HepG2 (cell line): ENCODE results near the gene DGCR2. TPM values are rescaled to one million over a fixed set of nuclear protein-coding genes. Genes with fewer than 3 reads are reported as not detected.

Experiments
- ATAC-seq: fragments of 200-7000 bp; cut with Tn5 transposase; 3 replicates; pipeline ENCODE4 v1.9.1; 2020; ENCODE audit warnings: mild to moderate bottlenecking, moderate library complexity
- BruUV-seq: library from RNA; stranded (reverse); fragments of 400-500 nt; replicated peaks from 2 replicates; lab custom pipeline; 2021; lab: Mats Ljungman, UMichigan
- CTCF ChIA-PET: fragments of 300-600 bp; formaldehyde crosslinking; extraction: SDS; loops from one replicate; lab custom pipeline; 2021; ENCODE audit warnings: low total read pairs, inconsistent platforms, low intra/inter-chr PET ratio; lab: Yijun Ruan, JAX
- POLR2A ChIA-PET: fragments of 350-600 bp; sonication (Branson Sonifier 250); formaldehyde crosslinking; loops from one replicate; lab custom pipeline; 2020; ENCODE audit warnings: antibody characterized with exemption, inconsistent platforms; lab: Yijun Ruan, JAX
- DNase-seq: peaks from one replicate; pipeline ENCODE4 v3.0.0-alpha.2; 2015; ENCODE audit warnings: low spot score
- FAIRE-seq: peaks from 3 replicates; lab custom pipeline; 2011; peaks lifted over from hg19 to GRCh38; lab: Jason Lieb, UNC
- H2AFZ ChIP-seq: one replicate; pipeline ENCODE4 v1.6.1; 2011; ENCODE audit warnings: low read length, inconsistent platforms
- H3K27ac ChIP-seq: fragments of 300-600 bp; 3 replicates; pipeline ENCODE4 v1.8.0; 2011; ENCODE audit warnings: mixed run types, mild to moderate bottlenecking, mixed read lengths, low read length, inconsistent platforms; ENCODE audit not compliant: insufficient read depth; ENCODE audit errors: extremely low read length
- H3K27me3 ChIP-seq, 2 experiments: fragments of 200-600 bp in 1 of 2; 2 replicates in 1 of 2; 3 replicates in 1 of 2; pipeline versions ENCODE4 v1.6.0 to v1.8.0; 2011; ENCODE audit warnings: low read length in 2 of 2, mild to moderate bottlenecking in 2 of 2, moderate library complexity in 2 of 2, inconsistent platforms in 1 of 2; ENCODE audit not compliant: insufficient read depth in 2 of 2, control insufficient read depth in 1 of 2
- H3K36me3 ChIP-seq, 2 experiments: fragments of 200-600 bp in 1 of 2; replicated peaks in 1 of 2; 2 replicates in 1 of 2; 3 replicates in 1 of 2; pipeline versions ENCODE4 v1.5.1 to v1.8.0; 2011; ENCODE audit warnings: low read length in 2 of 2, inconsistent platforms in 1 of 2; ENCODE audit not compliant: insufficient read depth in 2 of 2, control insufficient read depth in 1 of 2
- H3K4me1 ChIP-seq: 2 replicates; pipeline ENCODE4 v1.5.1; 2012; ENCODE audit warnings: low read length, inconsistent platforms; ENCODE audit not compliant: insufficient read depth
- H3K4me2 ChIP-seq: 2 replicates; pipeline ENCODE4 v1.6.0; 2011; ENCODE audit warnings: low read depth, low read length, inconsistent platforms
- H3K4me3 ChIP-seq, 3 experiments: fragments of 200-600 bp in 1 of 3; sonication (generic), shearing (Covaris generic) in 1 of 3; replicated peaks in 1 of 3; 2 replicates each; pipeline ENCODE4 v1.5.1; 2011 to 2016; ENCODE audit warnings: low read length in 3 of 3, inconsistent platforms in 2 of 3, low read depth in 2 of 3, mild to moderate bottlenecking in 2 of 3, control low read depth in 1 of 3, mixed read lengths in 1 of 3; ENCODE audit not compliant: insufficient read depth in 1 of 3
- H3K79me2 ChIP-seq: one replicate; pipeline ENCODE4 v1.6.1; 2011; ENCODE audit warnings: low read length, inconsistent platforms; ENCODE audit not compliant: insufficient read depth
- H3K9ac ChIP-seq: 2 replicates; pipeline ENCODE4 v1.6.0; 2011; ENCODE audit warnings: mild to moderate bottlenecking, low read depth, low read length, inconsistent platforms; ENCODE audit not compliant: insufficient read depth
- H3K9me3 ChIP-seq: 2 replicates; pipeline ENCODE4 v1.5.1; 2012; ENCODE audit warnings: mild to moderate bottlenecking, low read length
- H4K20me1 ChIP-seq: 2 replicates; pipeline ENCODE4 v1.6.0; 2011; ENCODE audit warnings: inconsistent platforms, mild to moderate bottlenecking, low read length, moderate library complexity; ENCODE audit not compliant: insufficient read depth
- EP300 ChIP-seq, 3 experiments: sonication (generic) in 1 of 3; formaldehyde crosslinking in 1 of 3; IDR thresholded peaks; 2 replicates each; pipeline versions ENCODE4 v1.5.1 to v1.6.1; 2011 to 2020; ENCODE audit warnings: low read depth in 2 of 3, low read length in 2 of 3, borderline replicate concordance in 1 of 3, improper control_type of control experiment in 1 of 3, mild to moderate bottlenecking in 1 of 3, missing genetic modification reagents in 1 of 3, moderate library complexity in 1 of 3
- LCORL ChIP-seq, 2 experiments: fragments of 450-650 bp in 1 of 2; sonication (generic) in 1 of 2; formaldehyde crosslinking in 1 of 2; IDR thresholded peaks; 2 replicates each; pipeline versions ENCODE4 v1.5.0 to v1.6.1; 2017 to 2020; ENCODE audit warnings: antibody characterized with exemption in 1 of 2, missing genetic modification reagents in 1 of 2
- ONECUT2 ChIP-seq: sonication (generic); formaldehyde crosslinking; IDR thresholded peaks from 2 replicates; pipeline ENCODE4 v1.4.0; 2020; ENCODE audit warnings: missing genetic modification reagents
- POLR2A ChIP-seq, 2 experiments: IDR thresholded peaks; 2 replicates each; pipeline ENCODE4 v1.6.1; 2011; ENCODE audit warnings: low read depth in 2 of 2, low read length in 2 of 2, mild to moderate bottlenecking in 1 of 2, moderate library complexity in 1 of 2; ENCODE audit not compliant: insufficient read depth in 1 of 2
- SP2 ChIP-seq: sonication (generic); formaldehyde crosslinking; IDR thresholded peaks from 2 replicates; pipeline ENCODE4 v1.5.1; 2020; ENCODE audit warnings: mild to moderate bottlenecking, missing genetic modification reagents
- SSRP1 ChIP-seq: IDR thresholded peaks from 2 replicates; pipeline ENCODE4 v1.6.1; 2016; ENCODE audit warnings: control low read depth
- TOE1 ChIP-seq: sonication (generic); formaldehyde crosslinking; IDR thresholded peaks from 2 replicates; pipeline ENCODE4 v1.4.0; 2020; ENCODE audit warnings: mild to moderate bottlenecking, missing genetic modification reagents
- ZNF446 ChIP-seq: sonication (generic); formaldehyde crosslinking; IDR thresholded peaks from 2 replicates; pipeline ENCODE4 v1.5.0; 2020; ENCODE audit warnings: mild to moderate bottlenecking, missing genetic modification reagents
- ZNF468 ChIP-seq: sonication (generic); formaldehyde crosslinking; IDR thresholded peaks from 2 replicates; pipeline ENCODE4 v1.8.0; 2022; ENCODE audit warnings: mild to moderate bottlenecking, moderate library complexity, missing genetic modification reagents
- ZNF558 ChIP-seq: sonication (generic); formaldehyde crosslinking; IDR thresholded peaks from 2 replicates; pipeline ENCODE4 v1.9.0; 2022; ENCODE audit warnings: mild to moderate bottlenecking, missing genetic modification reagents, borderline replicate concordance
- ZNF790 ChIP-seq: sonication (generic); formaldehyde crosslinking; IDR thresholded peaks from 2 replicates; pipeline ENCODE4 v1.8.0; 2022; ENCODE audit warnings: missing genetic modification reagents, mild to moderate bottlenecking, borderline replicate concordance
- WGBS: methylation state at CpG from one replicate; pipeline ENCODE4 v1.1.6; 2017; ENCODE audit warnings: low lambda C conversion rate; 5-methylcytosine and 5-hydroxymethylcytosine counted together
- in situ Hi-C: cut with HindIII; loops from 2 replicates; pipeline ENCODE4 v1.10.0; 2017; ENCODE audit warnings: low pct_unique_long_range_greater_than_20kb; ENCODE audit not compliant: extremely low pct_ligation_motif_present
- intact Hi-C: fragments of 100-400 bp; cut with micrococcal nuclease; formaldehyde crosslinking; loops from one replicate; pipeline ENCODE4 v1.10.0; 2022; ENCODE audit not compliant: unreplicated experiment
- polyA plus RNA-seq, 8 experiments: library from polyadenylated mRNA; depleted of rRNA in 3 of 8; stranded (reverse) in 7 of 8; unstranded in 1 of 8; fragments of >200 nt; fragmentation: Illumina TruSeq in 4 of 8; extraction: Trizol in 4 of 8; gene quantifications; 2 replicates each; pipeline versions ENCODE4 v1.2.1 to v1.2.3, GENCODE V29; 2011 to 2016; ENCODE audit warnings: low read depth in 4 of 8, missing spikeins in 1 of 8, mixed read lengths in 1 of 8; ENCODE audit not compliant: insufficient read depth in 1 of 8
- total RNA-seq, 5 experiments: library from RNA; depleted of rRNA; stranded (reverse); fragments of >200 nt; fragmentation: Illumina TruSeq; extraction: Trizol; gene quantifications; 2 replicates each; pipeline ENCODE4 v1.2.3, GENCODE V29; 2016; ENCODE audit warnings: low read depth in 1 of 5
- TF ChIP-seq, protein P1 (sequence below): sonication (generic); formaldehyde crosslinking; conservative IDR thresholded peaks from 2 replicates; pipeline ENCODE4 v1.4.0; 2020; ENCODE audit warnings: mild to moderate bottlenecking, missing genetic modification reagents, moderate library complexity
- TF ChIP-seq, protein P2 (sequence below): sonication (generic); formaldehyde crosslinking; IDR thresholded peaks from 2 replicates; pipeline ENCODE4 v1.4.0; 2020; ENCODE audit warnings: missing genetic modification reagents

DGCR2 gene
- total and polyA plus RNA-seq, 2 of the 13 experiments (the other 11 are each of a cell fraction or from before 2014, with no cell fraction given) = 23.1 to 35.3 TPM

DNA sequence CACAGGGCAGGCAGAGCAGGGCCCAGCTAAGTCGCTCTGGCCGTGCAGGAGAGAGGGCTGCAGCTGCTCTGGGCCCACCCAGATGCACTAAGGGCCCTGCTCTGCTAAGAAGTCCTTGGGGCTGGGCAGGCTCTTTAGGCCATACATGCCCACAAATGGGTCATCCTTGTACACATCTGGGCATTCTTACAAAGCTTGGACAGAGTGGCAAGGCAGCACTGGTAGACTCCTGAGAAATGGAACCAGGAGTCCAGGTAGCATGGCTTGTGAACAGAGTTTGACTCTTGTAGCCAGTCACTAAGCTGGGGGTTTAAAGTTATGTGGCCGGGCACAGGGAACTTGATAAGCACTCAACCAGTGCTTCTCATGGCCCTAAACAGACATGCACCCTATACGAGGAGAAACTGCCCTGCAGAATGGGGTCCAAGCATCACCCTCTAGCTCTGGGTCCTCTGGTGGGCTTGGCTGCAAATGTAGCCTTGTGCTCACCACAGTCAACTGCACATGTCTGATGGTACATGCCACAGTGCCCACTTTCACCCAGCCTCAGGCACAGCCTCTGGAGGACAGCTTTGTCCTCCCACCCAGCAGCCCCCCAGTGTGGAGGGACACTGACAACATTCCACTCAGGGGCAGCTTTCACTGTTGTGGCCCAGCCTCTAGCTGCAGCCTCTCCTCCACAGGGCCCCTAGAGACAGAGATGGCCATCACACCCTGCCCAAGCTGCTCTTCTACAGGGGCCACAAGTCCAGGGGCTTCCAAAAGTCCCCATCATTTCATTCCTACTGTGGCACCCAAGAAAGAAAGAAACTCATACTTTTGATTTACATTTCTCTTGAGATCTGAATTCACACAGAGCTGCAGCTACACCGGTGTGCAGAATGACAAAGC is 75.2 kb downstream of the DGCR2 start (continued):
- TF ChIP-seq, protein P1, sequence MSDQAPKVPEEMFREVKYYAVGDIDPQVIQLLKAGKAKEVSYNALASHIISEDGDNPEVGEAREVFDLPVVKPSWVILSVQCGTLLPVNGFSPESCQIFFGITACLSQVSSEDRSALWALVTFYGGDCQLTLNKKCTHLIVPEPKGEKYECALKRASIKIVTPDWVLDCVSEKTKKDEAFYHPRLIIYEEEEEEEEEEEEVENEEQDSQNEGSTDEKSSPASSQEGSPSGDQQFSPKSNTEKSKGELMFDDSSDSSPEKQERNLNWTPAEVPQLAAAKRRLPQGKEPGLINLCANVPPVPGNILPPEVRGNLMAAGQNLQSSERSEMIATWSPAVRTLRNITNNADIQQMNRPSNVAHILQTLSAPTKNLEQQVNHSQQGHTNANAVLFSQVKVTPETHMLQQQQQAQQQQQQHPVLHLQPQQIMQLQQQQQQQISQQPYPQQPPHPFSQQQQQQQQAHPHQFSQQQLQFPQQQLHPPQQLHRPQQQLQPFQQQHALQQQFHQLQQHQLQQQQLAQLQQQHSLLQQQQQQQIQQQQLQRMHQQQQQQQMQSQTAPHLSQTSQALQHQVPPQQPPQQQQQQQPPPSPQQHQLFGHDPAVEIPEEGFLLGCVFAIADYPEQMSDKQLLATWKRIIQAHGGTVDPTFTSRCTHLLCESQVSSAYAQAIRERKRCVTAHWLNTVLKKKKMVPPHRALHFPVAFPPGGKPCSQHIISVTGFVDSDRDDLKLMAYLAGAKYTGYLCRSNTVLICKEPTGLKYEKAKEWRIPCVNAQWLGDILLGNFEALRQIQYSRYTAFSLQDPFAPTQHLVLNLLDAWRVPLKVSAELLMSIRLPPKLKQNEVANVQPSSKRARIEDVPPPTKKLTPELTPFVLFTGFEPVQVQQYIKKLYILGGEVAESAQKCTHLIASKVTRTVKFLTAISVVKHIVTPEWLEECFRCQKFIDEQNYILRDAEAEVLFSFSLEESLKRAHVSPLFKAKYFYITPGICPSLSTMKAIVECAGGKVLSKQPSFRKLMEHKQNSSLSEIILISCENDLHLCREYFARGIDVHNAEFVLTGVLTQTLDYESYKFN (CRISPR knock-in tag) = no peak
- no peak for TF ChIP-seq ZNF558
- no peak for TF ChIP-seq ZNF446 (CRISPR knock-in tag)

DNA sequence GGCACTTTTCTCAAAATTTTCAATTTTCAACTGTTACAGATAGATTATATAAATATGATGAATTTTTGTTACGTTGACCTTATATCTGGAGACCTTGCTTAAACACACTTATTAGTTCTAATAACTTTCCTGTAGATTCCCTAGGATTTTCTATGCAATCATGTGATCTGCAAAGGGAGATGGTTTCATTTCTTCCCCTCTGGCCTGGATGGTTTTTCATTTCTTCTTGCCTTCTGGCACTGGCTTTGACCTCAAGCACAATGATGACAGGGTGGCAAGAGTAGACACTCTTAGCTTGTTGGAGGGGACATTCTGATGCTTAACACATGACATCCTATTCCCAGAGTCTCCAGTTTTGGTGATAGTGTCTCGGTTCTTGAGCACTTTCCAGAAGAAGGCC is 75.9 kb downstream of the DGCR2 start:
- H3K36me3 ChIP-seq = peaks cover 44 to 91% of the 10 kb centered on the region in 2 experiments
- intact Hi-C loops = no loop called here

More for the DNA sequence above, 75.9 kb downstream of the DGCR2 start:
- BruUV-seq = no TSS peak
- no peak overlapping the region for H2AFZ ChIP-seq
- H4K20me1 ChIP-seq = no peaks in the 10 kb centered on the region
- CTCF ChIA-PET = no interaction called here
- no peaks in the 10 kb centered on the region for H3K79me2 ChIP-seq
- H3K27me3 ChIP-seq = no peaks in the 10 kb centered on the region
- POLR2A ChIA-PET = no interaction called here
- 97% methylated on average over 1 of the region's 2 CpGs for WGBS
- no peak overlapping the region for H3K27ac ChIP-seq
- H3K4me1 ChIP-seq = no peaks in the 10 kb centered on the region
- no peak overlapping the region for H3K4me2 ChIP-seq
- H3K9me3 ChIP-seq = no peaks in the 10 kb centered on the region
- no peak for FAIRE-seq
- TF ChIP-seq TOE1 (no peak), EP300 (IDR thresholded peaks at IDR 0.05; ENCODE audit: low read depth in 2 of 2, low read length in 2 of 2) (no peak), EP300 (CRISPR knock-in tag; IDR thresholded peaks at IDR 0.05; ENCODE audit: borderline replicate concordance) (no peak), ONECUT2 (CRISPR knock-in tag) (no peak), POLR2A (IDR thresholded peaks at IDR 0.05; ENCODE audit: insufficient read depth in 1 of 2, low read depth in 2 of 2, low read length in 2 of 2) (no peak), ZNF790 (CRISPR knock-in tag) (no peak), ZNF468 (no peak), SP2 (no peak), SSRP1 (CRISPR knock-in tag) (no peak), LCORL (IDR thresholded peaks at IDR 0.05) (no peak), LCORL (CRISPR knock-in tag; IDR thresholded peaks at IDR 0.05) (no peak)
- TF ChIP-seq, protein P2, sequence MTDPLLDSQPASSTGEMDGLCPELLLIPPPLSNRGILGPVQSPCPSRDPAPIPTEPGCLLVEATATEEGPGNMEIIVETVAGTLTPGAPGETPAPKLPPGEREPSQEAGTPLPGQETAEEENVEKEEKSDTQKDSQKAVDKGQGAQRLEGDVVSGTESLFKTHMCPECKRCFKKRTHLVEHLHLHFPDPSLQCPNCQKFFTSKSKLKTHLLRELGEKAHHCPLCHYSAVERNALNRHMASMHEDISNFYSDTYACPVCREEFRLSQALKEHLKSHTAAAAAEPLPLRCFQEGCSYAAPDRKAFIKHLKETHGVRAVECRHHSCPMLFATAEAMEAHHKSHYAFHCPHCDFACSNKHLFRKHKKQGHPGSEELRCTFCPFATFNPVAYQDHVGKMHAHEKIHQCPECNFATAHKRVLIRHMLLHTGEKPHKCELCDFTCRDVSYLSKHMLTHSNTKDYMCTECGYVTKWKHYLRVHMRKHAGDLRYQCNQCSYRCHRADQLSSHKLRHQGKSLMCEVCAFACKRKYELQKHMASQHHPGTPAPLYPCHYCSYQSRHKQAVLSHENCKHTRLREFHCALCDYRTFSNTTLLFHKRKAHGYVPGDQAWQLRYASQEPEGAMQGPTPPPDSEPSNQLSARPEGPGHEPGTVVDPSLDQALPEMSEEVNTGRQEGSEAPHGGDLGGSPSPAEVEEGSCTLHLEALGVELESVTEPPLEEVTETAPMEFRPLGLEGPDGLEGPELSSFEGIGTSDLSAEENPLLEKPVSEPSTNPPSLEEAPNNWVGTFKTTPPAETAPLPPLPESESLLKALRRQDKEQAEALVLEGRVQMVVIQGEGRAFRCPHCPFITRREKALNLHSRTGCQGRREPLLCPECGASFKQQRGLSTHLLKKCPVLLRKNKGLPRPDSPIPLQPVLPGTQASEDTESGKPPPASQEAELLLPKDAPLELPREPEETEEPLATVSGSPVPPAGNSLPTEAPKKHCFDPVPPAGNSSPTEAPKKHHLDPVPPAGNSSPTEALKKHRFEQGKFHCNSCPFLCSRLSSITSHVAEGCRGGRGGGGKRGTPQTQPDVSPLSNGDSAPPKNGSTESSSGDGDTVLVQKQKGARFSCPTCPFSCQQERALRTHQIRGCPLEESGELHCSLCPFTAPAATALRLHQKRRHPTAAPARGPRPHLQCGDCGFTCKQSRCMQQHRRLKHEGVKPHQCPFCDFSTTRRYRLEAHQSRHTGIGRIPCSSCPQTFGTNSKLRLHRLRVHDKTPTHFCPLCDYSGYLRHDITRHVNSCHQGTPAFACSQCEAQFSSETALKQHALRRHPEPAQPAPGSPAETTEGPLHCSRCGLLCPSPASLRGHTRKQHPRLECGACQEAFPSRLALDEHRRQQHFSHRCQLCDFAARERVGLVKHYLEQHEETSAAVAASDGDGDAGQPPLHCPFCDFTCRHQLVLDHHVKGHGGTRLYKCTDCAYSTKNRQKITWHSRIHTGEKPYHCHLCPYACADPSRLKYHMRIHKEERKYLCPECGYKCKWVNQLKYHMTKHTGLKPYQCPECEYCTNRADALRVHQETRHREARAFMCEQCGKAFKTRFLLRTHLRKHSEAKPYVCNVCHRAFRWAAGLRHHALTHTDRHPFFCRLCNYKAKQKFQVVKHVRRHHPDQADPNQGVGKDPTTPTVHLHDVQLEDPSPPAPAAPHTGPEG = no peak
- no peak for DNase-seq
- no peak for ATAC-seq
- no peak overlapping the region for H3K9ac ChIP-seq
- in situ Hi-C loops = no loop called here
- H3K4me3 ChIP-seq = no peak overlapping the region
